GM18511 (cell line): ENCODE measurements around the gene OR6B3.

ENCODE experiments used
- ATAC-seq: cut with Tn5 transposase; IDR thresholded peaks from one replicate; pipeline ENCODE4 v1.9.1; 2021; ENCODE audit warnings: mild to moderate bottlenecking, moderate library complexity; ENCODE audit not compliant: unreplicated experiment

Gene OR6B3

GRCh38 chr2:240053173-240054155 is at the start of gene OR6B3:
OR6B3 (minus strand) TSS chr2:240053521.
- no peak for ATAC-seq

- ATAC-seq = no peak
Observed at GRCh38 chr2:240098349-240098748, 45.0 kb upstream of the OR6B3 start.

- no peak for ATAC-seq
Observed at GRCh38 chr2:240095556-240096523, 42.5 kb upstream of the OR6B3 start.

GRCh38 chr2:240089306-240089705 is 36.0 kb upstream of the OR6B3 start:
- ATAC-seq = no peak

- ATAC-seq = no peak
Observed at GRCh38 chr2:240086563-240086962, 33.2 kb upstream of the OR6B3 start.

- ATAC-seq = no peak
Observed at GRCh38 chr2:240078631-240079030, 25.3 kb upstream of the OR6B3 start.

GRCh38 chr2:240077442-240077841 is 24.1 kb upstream of the OR6B3 start:
- ATAC-seq = no peak

- no peak for ATAC-seq
Observed at GRCh38 chr2:240074545-240074944, 21.2 kb upstream of the OR6B3 start.

- no peak for ATAC-seq
Observed at GRCh38 chr2:240070907-240071306, 17.6 kb upstream of the OR6B3 start.

- no peak for ATAC-seq
Observed at GRCh38 chr2:240069829-240070228, 16.5 kb upstream of the OR6B3 start.

GRCh38 chr2:240068193-240068592 is 14.9 kb upstream of the OR6B3 start:
- no peak for ATAC-seq

- no peak for ATAC-seq
Observed at GRCh38 chr2:240066489-240066888, 13.2 kb upstream of the OR6B3 start.

- ATAC-seq = no peak
Observed at GRCh38 chr2:240064898-240065297, 11.6 kb upstream of the OR6B3 start.

GRCh38 chr2:240060977-240061591 is 7.8 kb upstream of the OR6B3 start:
- ATAC-seq = no peak

- ATAC-seq = no peak
Observed at GRCh38 chr2:240056678-240057077, 3.4 kb upstream of the OR6B3 start.

GRCh38 chr2:240055177-240055917 is 2.0 kb upstream of the OR6B3 start:
- ATAC-seq = no peak

- ATAC-seq = no peak
Observed at GRCh38 chr2:240052524-240052923, 797 bp downstream of the OR6B3 start.

GRCh38 chr2:240051697-240052096 is 1.6 kb downstream of the OR6B3 start:
- no peak for ATAC-seq

- ATAC-seq = no peak
Observed at GRCh38 chr2:240050278-240050677, 3.0 kb downstream of the OR6B3 start.

GRCh38 chr2:240048237-240048636 is 5.1 kb downstream of the OR6B3 start:
- no peak for ATAC-seq
